Inferior parietal cortex (tissue), 1 donor: ENCODE results near the gene TRIM49.
"Not testable (repeated sequence)": the region's sequence is repeated elsewhere in the genome, so short reads cannot be mapped to it uniquely, and the experiment has no call there.

Source experiments
- DNase-seq: peaks from one replicate; pipeline ENCODE4 v3.0.0-alpha.2; 2016; ENCODE audit errors: extremely low spot score

TRIM49 gene, protein sequence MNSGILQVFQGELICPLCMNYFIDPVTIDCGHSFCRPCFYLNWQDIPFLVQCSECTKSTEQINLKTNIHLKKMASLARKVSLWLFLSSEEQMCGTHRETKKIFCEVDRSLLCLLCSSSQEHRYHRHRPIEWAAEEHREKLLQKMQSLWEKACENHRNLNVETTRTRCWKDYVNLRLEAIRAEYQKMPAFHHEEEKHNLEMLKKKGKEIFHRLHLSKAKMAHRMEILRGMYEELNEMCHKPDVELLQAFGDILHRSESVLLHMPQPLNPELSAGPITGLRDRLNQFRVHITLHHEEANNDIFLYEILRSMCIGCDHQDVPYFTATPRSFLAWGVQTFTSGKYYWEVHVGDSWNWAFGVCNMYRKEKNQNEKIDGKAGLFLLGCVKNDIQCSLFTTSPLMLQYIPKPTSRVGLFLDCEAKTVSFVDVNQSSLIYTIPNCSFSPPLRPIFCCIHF

DNA sequence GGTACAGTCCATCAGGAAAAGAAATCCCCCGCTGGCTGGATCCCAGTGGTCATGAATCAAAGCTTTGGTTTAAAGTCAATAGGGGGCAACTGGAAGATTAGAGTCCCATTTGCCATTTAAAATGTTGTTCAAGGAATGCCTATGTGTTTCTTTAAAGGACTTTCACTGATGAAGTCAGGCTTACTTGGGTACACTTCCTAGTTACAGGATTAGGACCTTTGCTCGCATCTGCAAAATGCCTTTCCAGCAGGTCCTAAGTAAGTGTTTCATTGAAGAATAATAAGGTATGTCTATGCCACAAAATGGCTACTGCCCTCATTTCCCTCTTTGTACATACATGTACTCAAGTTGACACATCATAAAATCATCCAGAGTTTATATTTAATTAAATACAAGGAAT is at the start of gene TRIM49:
TRIM49 (minus strand) TSS at position 101 of the 400 bp plus-strand sequence. CDS start 4,106 bp downstream, outside the sequence.
- DNase-seq = not testable (repeated sequence)

DNA sequence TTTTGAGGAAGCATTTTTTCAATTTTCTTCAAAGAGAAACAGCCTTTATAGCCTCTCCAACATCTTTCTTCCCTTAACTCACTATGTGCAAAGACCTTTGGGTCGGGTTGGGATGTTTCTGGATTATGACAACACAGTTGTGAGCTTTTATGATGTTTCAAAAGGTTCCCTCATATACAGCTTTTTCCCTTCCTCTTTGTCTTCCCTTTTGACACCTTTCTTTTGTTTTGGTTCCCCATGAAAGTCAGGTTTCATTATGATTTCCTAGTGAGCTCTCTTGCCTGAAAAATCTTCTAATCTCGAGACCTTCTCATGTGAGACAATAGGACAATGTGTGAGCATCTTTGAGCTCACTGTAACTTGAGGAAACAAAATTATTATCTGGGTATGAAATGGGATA is 18.3 kb upstream of the TRIM49 start:
- DNase-seq = not testable (repeated sequence)

DNA sequence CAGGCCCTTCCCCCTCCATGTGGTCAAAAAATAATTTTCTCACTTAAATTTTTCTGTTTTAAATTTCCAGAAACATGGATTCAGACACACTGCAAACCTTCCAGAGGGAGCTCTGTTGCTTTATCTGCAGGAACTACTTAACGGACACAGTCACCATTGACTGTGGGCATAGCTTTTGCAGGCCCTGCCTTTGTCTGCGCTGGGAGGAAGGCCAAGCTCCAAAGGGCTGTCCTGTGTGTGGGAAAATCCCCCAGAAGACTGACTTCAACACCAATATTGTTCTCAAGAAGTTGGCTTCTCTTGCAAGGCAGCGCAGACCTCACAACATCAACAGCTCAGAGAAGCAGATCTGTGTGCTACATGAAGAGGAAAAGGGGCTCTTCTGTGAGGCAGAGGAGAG is 11.6 kb upstream of the TRIM49 start:
- DNase-seq = not testable (repeated sequence)

DNA sequence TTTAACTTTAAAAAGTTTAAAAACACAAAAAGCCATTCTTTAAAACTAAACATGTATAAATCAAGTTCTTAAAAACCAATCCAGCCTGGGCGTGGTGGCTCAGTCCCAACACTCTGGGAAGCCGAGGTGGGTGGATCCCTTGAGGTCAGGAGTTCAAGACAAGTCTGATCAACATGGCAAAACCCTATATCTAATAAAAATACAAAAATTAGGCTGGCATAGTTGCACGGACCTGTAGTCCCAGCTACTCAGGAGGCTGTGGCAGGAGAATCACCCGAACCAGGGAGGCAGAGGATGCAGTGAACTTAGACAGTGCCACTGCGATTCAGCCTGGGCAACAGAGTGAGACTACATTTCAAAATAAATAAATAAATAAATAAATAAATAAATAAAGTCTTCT is 5.2 kb upstream of the TRIM49 start:
- DNase-seq = not testable (repeated sequence)

DNA sequence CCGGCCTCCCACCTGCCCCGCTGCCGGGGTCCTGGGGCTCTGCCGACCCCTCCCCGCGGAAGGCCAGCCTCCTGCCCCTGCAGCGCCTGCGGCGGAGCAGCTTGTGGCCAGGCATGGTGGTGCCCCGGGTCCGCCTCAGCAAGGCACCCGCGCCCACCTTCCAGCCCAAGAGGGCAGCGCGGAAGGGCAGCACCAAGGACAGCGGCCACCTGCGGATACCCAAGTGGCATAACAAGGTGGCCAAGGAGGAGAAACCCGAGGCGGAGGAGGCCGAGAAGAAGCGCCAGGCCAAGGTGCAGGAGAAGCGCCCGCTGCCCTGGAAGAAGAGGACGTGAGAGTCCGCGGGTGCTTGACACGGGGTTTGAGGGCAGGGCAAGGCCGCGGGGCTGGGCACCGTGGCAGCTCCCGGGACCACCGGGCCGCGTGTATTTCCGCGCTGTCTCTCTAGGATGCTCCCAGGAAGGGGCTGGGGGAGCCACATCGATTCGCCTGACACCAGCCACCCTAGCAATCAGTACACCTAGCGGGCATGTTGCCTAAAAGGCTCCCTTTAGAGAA is 20.8 kb downstream of the TRIM49 start:
- DNase-seq = not testable (repeated sequence)

DNA sequence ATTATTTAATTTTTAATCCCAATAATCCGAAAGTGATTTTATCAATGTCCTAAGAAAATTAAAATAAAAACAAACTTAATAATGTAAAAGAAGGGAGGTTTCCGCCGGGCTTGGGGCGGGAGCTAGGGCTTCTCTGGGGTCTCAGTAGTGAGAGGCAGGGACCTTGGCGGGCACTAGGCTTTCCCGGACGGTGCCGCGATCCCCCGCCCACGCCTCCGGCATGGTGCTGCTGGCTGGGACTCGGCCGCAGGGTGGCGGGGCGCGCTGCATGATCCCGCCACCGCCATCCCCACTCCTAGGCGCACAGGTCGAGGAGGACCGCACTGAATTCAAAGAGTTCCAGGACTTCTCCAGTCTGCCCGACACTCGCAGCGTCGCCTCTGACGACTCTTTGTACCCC is 22.6 kb downstream of the TRIM49 start:
- not testable (repeated sequence) for DNase-seq

DNA sequence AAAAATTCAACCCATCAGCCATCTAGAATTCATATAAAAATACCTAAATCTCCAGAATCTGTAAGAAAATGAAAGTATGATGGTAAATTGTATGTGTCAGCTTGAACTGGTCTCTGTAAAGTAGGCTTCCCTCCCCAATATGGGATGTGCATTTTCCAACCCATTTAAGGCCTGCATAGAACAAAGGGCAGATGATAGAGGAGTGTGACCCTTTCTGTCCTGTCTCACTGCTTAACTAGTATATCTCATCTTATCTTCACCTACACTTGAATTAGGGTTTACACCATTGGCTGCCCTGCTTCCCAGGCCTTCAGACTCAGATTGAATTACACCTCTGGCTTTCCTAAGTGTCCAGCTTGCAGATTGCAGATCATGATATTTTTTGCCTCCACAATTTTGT is 57.6 kb downstream of the TRIM49 start:
- not testable (repeated sequence) for DNase-seq
